AG09309 (cell line): Measurements from ENCODE around the gene ST7.

Source experiments
- DNase-seq: peaks from one replicate; pipeline ENCODE4 v3.0.0-alpha.2; 2010; ENCODE audit warnings: low read depth
- H3K4me3 ChIP-seq: 2 replicates; pipeline ENCODE4 v1.5.1; 2011; ENCODE audit warnings: mild to moderate bottlenecking, low read depth, low read length, moderate library complexity; ENCODE audit not compliant: control insufficient read depth
- CTCF ChIP-seq: IDR thresholded peaks from 2 replicates; pipeline ENCODE4 v1.5.1; 2011; ENCODE audit warnings: mild to moderate bottlenecking, low read depth, low read length, inconsistent platforms; ENCODE audit not compliant: insufficient read depth, control insufficient read depth; ENCODE audit errors: missing control alignments

The ST7 gene

GRCh38 chr7:117133125-117133524, 179.8 kb downstream of the ST7 start:
- TF ChIP-seq CTCF: no peak
- H3K4me3 ChIP-seq: no peak overlapping the region
- no peak for DNase-seq

GRCh38 chr7:117134411-117134810, 181.1 kb downstream of the ST7 start:
- no peak overlapping the region for H3K4me3 ChIP-seq
- DNase-seq: no peak
- no peak for TF ChIP-seq CTCF

GRCh38 chr7:117134889-117135552, 181.7 kb downstream of the ST7 start:
- no peak overlapping the region for H3K4me3 ChIP-seq
- DNase-seq: no peak
- no peak for TF ChIP-seq CTCF

GRCh38 chr7:117135553-117135891, 182.2 kb downstream of the ST7 start:
- no peak for TF ChIP-seq CTCF
- H3K4me3 ChIP-seq: no peak overlapping the region
- no peak for DNase-seq

- no peak overlapping the region for H3K4me3 ChIP-seq
- DNase-seq: no peak
- TF ChIP-seq CTCF: no peak
Observed at GRCh38 chr7:117137868-117138267, 184.6 kb downstream of the ST7 start.

- no peak for TF ChIP-seq CTCF
- no peak overlapping the region for H3K4me3 ChIP-seq
- no peak for DNase-seq
Observed at GRCh38 chr7:117138495-117138894, 185.2 kb downstream of the ST7 start.

GRCh38 chr7:117138981-117139380, 185.7 kb downstream of the ST7 start:
- H3K4me3 ChIP-seq: no peak overlapping the region
- TF ChIP-seq CTCF: no peak

More at GRCh38 chr7:117138981-117139380, 185.7 kb downstream of the ST7 start:
- DNase-seq: no peak
